Colonic mucosa (tissue), 4 donors: ENCODE data around the gene TST. TPM values are rescaled to one million over a fixed set of nuclear protein-coding genes. Genes with fewer than 3 reads are reported as not detected.

ENCODE experiments used
- DNase-seq: peaks from one replicate; pipeline ENCODE4 v3.0.0-alpha.2; 2020
- H3K27ac ChIP-seq: fragments of 200-600 bp; one replicate; pipeline ENCODE4 v1.8.0; 2021
- H3K27me3 ChIP-seq: fragments of 200-600 bp; one replicate; pipeline ENCODE4 v1.8.0; 2021
- H3K36me3 ChIP-seq: fragments of 200-600 bp; one replicate; pipeline ENCODE4 v1.8.0; 2021
- H3K4me1 ChIP-seq: fragments of 200-600 bp; one replicate; pipeline ENCODE4 v1.8.0; 2021; ENCODE audit warnings: mild to moderate bottlenecking
- H3K4me3 ChIP-seq: fragments of 200-600 bp; one replicate; pipeline ENCODE4 v1.8.0; 2021
- H3K9ac ChIP-seq, 2 donors: one replicate each; pipeline ENCODE4 v1.7.0; 2013; ENCODE audit warnings: control low read depth in 2 of 2, low read depth in 2 of 2, low read length in 2 of 2
- H3K9me3 ChIP-seq: fragments of 200-600 bp; one replicate; pipeline ENCODE4 v1.8.0; 2021
- intact Hi-C: fragments of 100-400 bp; cut with DNase I; formaldehyde crosslinking; loops from one replicate; pipeline ENCODE4 v1.14.1; 2022
- total RNA-seq, 2 donors: library from RNA; stranded (reverse); fragmentation: NEBNext Ultra II Directional in 1 of 2; extraction: Animal tissue kit (Norgen Biotek cat#: 25700) in 1 of 2; gene quantifications; one replicate each; pipeline ENCODE4 v1.2.1, GENCODE V29; 2021
- TF ChIP-seq, protein P1 (sequence below): fragments of 200-600 bp; IDR thresholded peaks from one replicate; pipeline ENCODE4 v1.8.0; 2022; ENCODE audit warnings: antibody characterized with exemption, mild to moderate bottlenecking
- donor health status: healthy.
- donor health status: DM: no; HTN: no; CAD: no.
- donor health status: DM: no; HTN: no; CAD: no.

Gene TST
- total RNA-seq, 2 donors from 2014 or later, result 410 to 474 TPM

DNA sequence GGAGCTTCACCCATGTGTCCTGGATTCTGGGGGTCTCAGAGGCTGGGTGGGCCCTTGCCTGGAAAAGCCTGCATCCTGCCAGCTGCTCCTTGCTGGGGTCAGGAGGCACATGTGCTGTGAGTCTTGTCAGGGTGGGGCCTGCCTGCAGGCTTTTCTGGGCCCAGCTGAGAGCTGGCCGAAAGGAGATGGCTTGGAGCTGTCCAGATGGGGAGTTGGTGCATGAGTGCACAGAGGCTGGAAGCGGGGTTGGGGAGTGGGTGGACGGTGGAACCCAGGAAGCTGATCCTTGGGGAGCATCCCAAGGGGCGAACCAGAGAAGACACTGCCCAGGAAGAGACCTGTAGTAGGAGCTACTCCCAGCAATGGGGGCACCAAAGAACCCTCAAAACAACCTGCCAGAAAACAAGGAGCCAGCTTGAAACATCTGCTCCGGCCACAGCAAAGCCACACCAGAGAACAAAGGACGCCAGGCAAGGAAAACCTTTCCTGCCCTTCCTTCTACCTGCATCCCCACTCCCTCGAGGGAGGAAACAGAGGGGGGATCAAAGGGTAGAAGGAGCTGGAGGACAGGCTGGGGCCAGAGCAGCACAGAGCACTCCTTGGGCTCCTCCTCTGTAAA lies 24.1 kb upstream of the TST start:
- Histone ChIP-seq H3K27me3 (no peaks in the 10 kb centered on the region), H3K27ac (peak overlapping the region; percentile 91), H3K36me3 (no peaks in the 10 kb centered on the region), H3K4me1 (peaks cover 7% of the 10 kb centered on the region), H3K4me3 (no peak overlapping the region), H3K9ac (peak overlapping the region; percentile 44 to 87), H3K9me3 (no peaks in the 10 kb centered on the region)
- intact Hi-C loops, result loop anchor here (10.0 kb wide), 2 partner anchors 59 to 189 kb away; no protein-coding TSS in a partner anchor
- TF ChIP-seq, protein P1, sequence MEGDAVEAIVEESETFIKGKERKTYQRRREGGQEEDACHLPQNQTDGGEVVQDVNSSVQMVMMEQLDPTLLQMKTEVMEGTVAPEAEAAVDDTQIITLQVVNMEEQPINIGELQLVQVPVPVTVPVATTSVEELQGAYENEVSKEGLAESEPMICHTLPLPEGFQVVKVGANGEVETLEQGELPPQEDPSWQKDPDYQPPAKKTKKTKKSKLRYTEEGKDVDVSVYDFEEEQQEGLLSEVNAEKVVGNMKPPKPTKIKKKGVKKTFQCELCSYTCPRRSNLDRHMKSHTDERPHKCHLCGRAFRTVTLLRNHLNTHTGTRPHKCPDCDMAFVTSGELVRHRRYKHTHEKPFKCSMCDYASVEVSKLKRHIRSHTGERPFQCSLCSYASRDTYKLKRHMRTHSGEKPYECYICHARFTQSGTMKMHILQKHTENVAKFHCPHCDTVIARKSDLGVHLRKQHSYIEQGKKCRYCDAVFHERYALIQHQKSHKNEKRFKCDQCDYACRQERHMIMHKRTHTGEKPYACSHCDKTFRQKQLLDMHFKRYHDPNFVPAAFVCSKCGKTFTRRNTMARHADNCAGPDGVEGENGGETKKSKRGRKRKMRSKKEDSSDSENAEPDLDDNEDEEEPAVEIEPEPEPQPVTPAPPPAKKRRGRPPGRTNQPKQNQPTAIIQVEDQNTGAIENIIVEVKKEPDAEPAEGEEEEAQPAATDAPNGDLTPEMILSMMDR, result no peak
- no peak for DNase-seq

DNA sequence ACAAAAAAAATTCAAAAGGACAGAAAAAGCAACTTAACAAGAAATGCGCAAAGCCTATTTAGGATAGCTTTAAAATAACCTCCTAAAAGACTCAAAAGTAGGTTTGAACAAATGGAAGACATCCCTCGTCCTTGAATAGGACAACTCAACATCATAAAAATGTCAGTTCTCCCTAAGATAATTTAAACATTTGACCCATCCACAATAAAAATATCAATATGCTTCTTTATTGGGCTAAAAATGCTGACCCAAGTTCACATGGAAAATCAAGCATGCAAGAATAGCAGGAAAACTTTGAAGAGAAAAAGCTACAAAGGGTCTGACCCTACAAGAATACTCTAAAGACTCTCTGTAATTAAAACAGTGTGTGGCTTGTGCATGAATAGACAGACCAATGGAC lies 20.2 kb upstream of the TST start:
- H3K9ac ChIP-seq, result no peak overlapping the region
- no peak overlapping the region for H3K27ac ChIP-seq
- DNase-seq, result no peak
- peaks cover 3% of the 10 kb centered on the region for H3K4me1 ChIP-seq
- no peaks in the 10 kb centered on the region for H3K27me3 ChIP-seq
- no peak overlapping the region for H3K4me3 ChIP-seq
- no peaks in the 10 kb centered on the region for H3K9me3 ChIP-seq
- intact Hi-C loops, result no loop called here
- H3K36me3 ChIP-seq, result no peaks in the 10 kb centered on the region
- TF ChIP-seq, protein P1, result no peak

DNA sequence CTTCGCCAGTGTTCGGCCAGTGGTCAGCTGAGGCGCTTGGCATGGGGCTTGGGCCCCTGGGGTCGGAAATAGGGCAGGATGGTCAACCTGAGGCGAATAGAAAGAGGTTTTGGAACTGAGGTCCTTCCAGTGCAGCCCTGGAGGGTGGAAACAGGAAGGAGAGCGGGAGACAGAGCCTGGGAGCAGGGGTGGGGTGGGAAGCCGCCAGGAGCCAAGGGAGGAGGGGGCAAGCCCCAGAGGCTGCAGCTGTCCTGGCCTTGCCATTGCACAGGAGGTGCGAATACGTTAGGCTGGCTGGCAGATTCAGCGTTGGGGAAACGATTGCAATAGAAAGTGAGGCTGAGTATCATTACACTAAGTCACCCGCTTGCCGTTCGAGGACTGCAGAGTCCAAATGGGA lies 18.4 kb upstream of the TST start:
- DNase-seq, result no peak
- no peaks in the 10 kb centered on the region for H3K36me3 ChIP-seq
- intact Hi-C loops, result no loop called here
- H3K9me3 ChIP-seq, result no peaks in the 10 kb centered on the region
- no peak overlapping the region for H3K4me3 ChIP-seq
- H3K9ac ChIP-seq, result no peak overlapping the region
- no peaks in the 10 kb centered on the region for H3K27me3 ChIP-seq
- TF ChIP-seq, protein P1, result no peak
- H3K4me1 ChIP-seq, result peaks cover 11% of the 10 kb centered on the region
- no peak overlapping the region for H3K27ac ChIP-seq

DNA sequence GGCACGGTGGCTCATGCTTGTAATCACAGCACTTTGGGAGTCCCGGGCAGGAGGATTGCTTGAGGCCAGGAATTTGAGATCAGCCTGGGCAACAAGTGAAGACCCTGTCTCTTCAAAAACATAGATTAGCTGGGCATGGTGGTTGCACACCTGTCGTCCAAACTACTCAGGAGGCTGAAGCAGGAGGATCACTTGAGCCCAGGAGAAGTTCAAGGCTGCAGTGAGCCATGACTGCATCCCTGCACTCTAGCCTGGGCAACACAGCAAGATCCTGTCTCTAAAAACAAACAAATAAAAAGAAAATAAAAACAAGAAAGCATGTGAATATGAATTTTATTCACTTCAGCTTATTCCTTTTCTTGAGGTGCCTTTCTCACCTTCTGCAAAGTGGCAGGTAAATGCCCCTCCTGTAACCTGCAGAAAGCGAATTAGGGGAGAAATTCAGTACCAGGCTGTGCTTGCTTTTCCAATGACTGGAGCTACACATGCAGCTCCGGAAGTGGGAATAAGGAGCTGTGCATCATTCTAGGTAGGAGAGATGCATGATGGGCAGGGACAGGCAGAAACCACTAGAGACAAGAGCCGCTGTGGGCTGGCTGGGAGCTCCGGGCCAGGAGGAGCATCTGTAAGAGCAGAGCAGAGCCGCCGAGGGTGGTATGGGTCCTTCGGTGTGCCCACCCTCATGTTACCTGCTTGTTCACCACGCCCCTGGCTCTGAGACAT lies 17.6 kb upstream of the TST start:
- peaks cover 17% of the 10 kb centered on the region for H3K4me1 ChIP-seq
- H3K4me3 ChIP-seq, result no peak overlapping the region
- no peak overlapping the region for H3K27ac ChIP-seq
- H3K9me3 ChIP-seq, result no peaks in the 10 kb centered on the region
- H3K27me3 ChIP-seq, result no peaks in the 10 kb centered on the region
- intact Hi-C loops, result no loop called here
- H3K36me3 ChIP-seq, result no peaks in the 10 kb centered on the region
- no peak for DNase-seq
- no peak overlapping the region for H3K9ac ChIP-seq
- TF ChIP-seq, protein P1, result no peak

DNA sequence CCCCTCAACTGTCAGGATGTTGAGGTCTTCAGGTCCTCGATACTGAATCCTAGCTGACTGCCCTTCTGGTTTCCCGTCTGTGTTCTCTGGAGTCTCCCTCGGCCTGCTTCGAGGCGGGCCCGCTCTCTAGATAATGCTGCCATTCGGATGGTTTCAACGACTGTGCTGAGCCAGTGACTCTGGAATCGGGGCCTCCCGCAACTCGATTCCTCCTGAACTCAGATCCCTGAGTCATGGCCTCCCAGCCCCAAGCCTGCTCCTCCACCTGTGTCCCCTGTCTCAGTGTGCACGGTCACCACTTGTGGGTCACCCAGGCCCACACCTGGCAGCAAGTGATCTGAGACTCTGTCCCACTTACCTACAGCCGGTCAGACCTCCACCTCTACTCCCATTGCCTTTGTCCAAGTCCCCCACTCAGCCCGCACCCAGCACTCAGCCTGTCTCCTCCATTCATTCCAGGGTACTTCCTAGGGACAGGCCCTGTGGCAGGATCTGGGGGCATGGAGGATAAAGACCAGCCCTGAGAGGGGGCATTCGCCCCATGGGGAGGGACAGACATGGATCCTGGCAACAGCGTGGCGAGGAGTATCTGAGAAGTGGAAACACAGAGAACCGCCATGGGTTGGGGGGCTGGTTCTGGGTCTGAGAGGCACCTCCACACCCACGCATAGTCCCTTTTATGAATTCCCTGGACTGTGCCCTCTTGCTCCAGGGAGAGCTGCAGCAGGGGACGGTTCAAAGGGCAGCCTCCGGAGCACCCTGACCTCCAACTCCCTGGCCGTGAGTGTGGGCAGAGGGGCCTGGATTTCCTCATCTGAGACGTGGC lies 14.6 kb upstream of the TST start:
- Histone ChIP-seq H3K36me3 (peaks cover 10% of the 10 kb centered on the region), H3K27ac (peak overlapping the region; percentile 89), H3K9me3 (no peaks in the 10 kb centered on the region), H3K9ac (peak overlapping the region; percentile 40 to 55), H3K4me1 (peaks cover 20% of the 10 kb centered on the region), H3K27me3 (no peaks in the 10 kb centered on the region), H3K4me3 (no peak overlapping the region)
- peak; percentile 63 for DNase-seq
- TF ChIP-seq, protein P1, result no peak
- intact Hi-C loops, result no loop called here
